ENCODE measurements around the gene LYRM1. TPM values are rescaled to one million over a fixed set of nuclear protein-coding genes. Genes with fewer than 3 reads are reported as not detected.

LYRM1 gene
- total and polyA plus RNA-seq, 2 of the 8 experiments (the other 6 are each of a cell fraction or from before 2014, with no cell fraction given), result 11.6 to 13.4 TPM

- no peak overlapping the region for H2BK20ac ChIP-seq (ENCODE audit: low read length)
- peaks cover 0 to 2% of the 10 kb centered on the region in 2 experiments; a peak in 1 of 4 replicates for H3K9me3 ChIP-seq (ENCODE audit: insufficient read depth in 2 of 2, low read depth in 1 of 2, low read length in 1 of 2)
- FAIRE-seq, result no peak
- H2BK12ac ChIP-seq (ENCODE audit: low read depth, low read length), result no peak overlapping the region
- H3K27me3 ChIP-seq (replicated peaks in 1 of 4; ENCODE audit: control insufficient read depth in 3 of 4, extremely low read depth in 1 of 4, insufficient read depth in 3 of 4, low read length in 3 of 4), result no peaks in the 10 kb centered on the region
- no peak overlapping the region for H3K56ac ChIP-seq (replicated peaks; ENCODE audit: insufficient read length, low read depth, low read length)
- no peak overlapping the region for H2BK15ac ChIP-seq (ENCODE audit: low read length)
- H3K79me1 ChIP-seq (ENCODE audit: low read depth, low read length), result no peaks in the 10 kb centered on the region
- no peaks in the 10 kb centered on the region for H3K36me3 ChIP-seq (ENCODE audit: control insufficient read depth in 2 of 4, insufficient read depth in 4 of 4, low read length in 3 of 4)
- no peak overlapping the region for H3K4me2 ChIP-seq (ENCODE audit: insufficient read depth in 1 of 2, low read depth in 2 of 2, low read length in 2 of 2)
- H3K23ac ChIP-seq (ENCODE audit: insufficient read length), result no peak overlapping the region
- H3K18ac ChIP-seq (ENCODE audit: extremely low read depth, low read length), result no peak overlapping the region
- no peaks in the 10 kb centered on the region for H3K79me2 ChIP-seq (ENCODE audit: control insufficient read depth in 1 of 2, insufficient read depth in 2 of 2, low read length in 2 of 2)
- H2BK120ac ChIP-seq (replicated peaks; ENCODE audit: low read depth, low read length), result no peak overlapping the region
- no peaks in the 10 kb centered on the region for H3K4me1 ChIP-seq (replicated peaks in 1 of 4; ENCODE audit: control insufficient read depth in 3 of 4, insufficient read depth in 4 of 4, low read length in 3 of 4)
- no peak overlapping the region for H3K4ac ChIP-seq (replicated peaks; ENCODE audit: insufficient read length, low read depth, low read length)
- no peak overlapping the region for H3K27ac ChIP-seq (ENCODE audit: low read depth, low read length)
- no peak overlapping the region for H4K5ac ChIP-seq (ENCODE audit: insufficient read length, low read depth, low read length)
- ChIA-PET CTCF (ENCODE audit: partially characterized antibody) (interaction anchor here (1.4 kb wide), 1 partner anchor 17 kb away, joined by 4 read pairs; no protein-coding TSS in a partner anchor), POLR2A (ENCODE audit: partially characterized antibody) (no interaction called here)
- H3K4me3 ChIP-seq (ENCODE audit: extremely low read depth in 1 of 4, insufficient read depth in 2 of 4, low read depth in 3 of 4, low read length in 4 of 4), result no peak overlapping the region
- no peak overlapping the region for H2AK5ac ChIP-seq (ENCODE audit: low read depth, low read length)
- no peaks in the 10 kb centered on the region for H4K20me1 ChIP-seq (replicated peaks in 1 of 2; ENCODE audit: control insufficient read depth in 1 of 2, insufficient read depth in 2 of 2, low read length in 2 of 2)
- no peak overlapping the region for H3K9ac ChIP-seq (replicated peaks in 1 of 4; ENCODE audit: extremely low read depth in 1 of 4, low read depth in 3 of 4, low read length in 3 of 4)
- no peak overlapping the region for H2BK5ac ChIP-seq (ENCODE audit: low read depth, low read length)
- no peak overlapping the region for H4K8ac ChIP-seq (ENCODE audit: extremely low read depth, insufficient read depth, low read length)
- H2AFZ ChIP-seq (ENCODE audit: low read length), result no peak overlapping the region
- WGBS, 2 experiments (ENCODE audit: extremely low coverage in 1 of 2, insufficient coverage in 1 of 2, insufficient read length in 1 of 2, insufficient replicate concordance in 2 of 2, low coverage in 1 of 2, low lambda C conversion rate in 2 of 2, missing lambda C conversion rate in 1 of 2), result 92% methylated on average over 6 of the region's 6 CpGs; no CpG with 5 or more reads in 1 of the 2 experiments
- no peak overlapping the region for H3K14ac ChIP-seq (ENCODE audit: insufficient read length)
- no peak for DNase-seq (ENCODE audit: low read depth in 1 of 2, low spot score in 2 of 2)
- H3K23me2 ChIP-seq (ENCODE audit: low read depth, low read length), result 0 out of 2 replicates have a peak, but pooled peaks cover 2% of the 10 kb centered on the region
- no peak overlapping the region for H4K91ac ChIP-seq (replicated peaks; ENCODE audit: insufficient read length, low read length)
- TF ChIP-seq JUND (IDR thresholded peaks at IDR 0.05; ENCODE audit: low read length) (no peak), SIRT6 (IDR thresholded peaks at IDR 0.05; ENCODE audit: low read length) (no peak), TEAD4 (IDR thresholded peaks at IDR 0.05; ENCODE audit: low read depth, low read length) (no peak)
These were observed 40.5 kb downstream of the LYRM1 start for GRCh38 chr16:20940871-20941635.
